GM19099 (cell line): ENCODE data around the gene FOXL3.

Experiments used
- POLR2A ChIP-seq: IDR thresholded peaks from 3 replicates; pipeline ENCODE4 v1.6.1; 2011; ENCODE audit warnings: low read depth; ENCODE audit not compliant: insufficient read length; ENCODE audit errors: extremely low read depth

FOXL3 gene

DNA sequence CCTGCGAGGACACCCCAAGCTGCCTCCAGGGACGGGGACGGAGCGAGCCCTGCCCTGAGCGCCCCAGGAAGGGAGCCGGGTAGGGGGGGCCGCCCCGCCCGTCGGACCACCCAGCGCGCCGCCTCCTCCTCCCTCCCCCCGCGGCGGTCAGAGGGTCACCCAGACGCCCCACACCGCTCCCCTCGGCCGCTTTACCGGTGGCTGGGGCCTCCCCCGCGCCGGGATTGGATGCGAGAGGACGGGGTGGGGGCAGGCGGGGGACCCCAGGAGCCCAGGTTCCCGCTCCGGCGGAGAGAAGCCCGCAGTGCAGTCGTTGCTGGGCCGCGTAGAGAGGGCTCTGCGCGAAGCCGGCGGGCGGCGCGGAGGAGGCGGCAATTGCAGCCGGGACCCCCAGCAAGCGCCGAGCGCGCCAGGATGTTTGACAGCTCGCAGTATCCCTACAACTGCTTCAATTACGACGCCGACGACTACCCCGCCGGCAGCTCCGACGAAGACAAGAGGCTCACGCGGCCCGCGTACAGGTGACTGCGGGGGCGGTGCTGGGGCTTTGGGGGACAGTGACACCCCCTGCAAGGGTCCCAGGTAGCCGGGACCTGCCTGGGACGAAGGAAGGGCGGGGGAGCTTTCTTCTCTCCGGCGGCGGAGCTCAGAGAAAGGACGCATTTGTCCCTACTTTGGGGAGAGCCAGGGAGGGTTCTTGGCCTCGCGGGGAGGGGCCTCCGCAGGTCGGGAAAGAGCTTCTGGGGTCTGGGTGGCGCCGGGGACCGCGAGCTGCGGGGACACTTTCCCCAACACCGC, at the start of gene FOXL3:
Gene FOXL3 (plus strand): TSS at position 415 of the 798 bp plus-strand sequence. CDS start 0 bp downstream, at position 415.
- TF ChIP-seq POLR2A, result no peak

- no peak for TF ChIP-seq POLR2A
These were observed 49.0 kb upstream of the FOXL3 start for GRCh38 chr7:240887-241421.

DNA sequence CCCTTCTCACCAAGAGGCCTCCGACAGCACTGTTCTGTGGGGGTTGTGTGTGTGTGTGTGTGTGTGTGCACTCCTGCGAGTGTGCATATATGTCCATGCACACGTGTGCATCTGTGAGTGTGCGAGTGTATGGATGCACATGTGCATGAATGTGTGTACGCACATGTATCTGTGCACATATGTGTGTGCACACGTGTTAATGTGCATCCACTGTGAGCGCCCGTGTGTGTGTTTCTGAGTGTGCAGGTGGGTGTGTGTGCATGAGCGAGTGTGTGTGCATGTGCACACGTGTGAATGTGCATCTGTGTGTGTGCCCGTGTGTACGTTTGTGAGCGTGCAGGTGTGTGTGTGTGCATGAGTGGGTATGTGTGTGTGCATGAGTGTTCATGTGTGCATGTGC, 48.5 kb upstream of the FOXL3 start:
- TF ChIP-seq POLR2A, result no peak

- no peak for TF ChIP-seq POLR2A
These were observed 45.0 kb upstream of the FOXL3 start for GRCh38 chr7:244974-245373.

- no peak for TF ChIP-seq POLR2A
These were observed 44.2 kb upstream of the FOXL3 start for GRCh38 chr7:245574-246295.

- no peak for TF ChIP-seq POLR2A
These were observed 43.5 kb upstream of the FOXL3 start for GRCh38 chr7:246451-246850.

- TF ChIP-seq POLR2A, result no peak
These were observed 42.8 kb upstream of the FOXL3 start for GRCh38 chr7:247181-247580.

DNA sequence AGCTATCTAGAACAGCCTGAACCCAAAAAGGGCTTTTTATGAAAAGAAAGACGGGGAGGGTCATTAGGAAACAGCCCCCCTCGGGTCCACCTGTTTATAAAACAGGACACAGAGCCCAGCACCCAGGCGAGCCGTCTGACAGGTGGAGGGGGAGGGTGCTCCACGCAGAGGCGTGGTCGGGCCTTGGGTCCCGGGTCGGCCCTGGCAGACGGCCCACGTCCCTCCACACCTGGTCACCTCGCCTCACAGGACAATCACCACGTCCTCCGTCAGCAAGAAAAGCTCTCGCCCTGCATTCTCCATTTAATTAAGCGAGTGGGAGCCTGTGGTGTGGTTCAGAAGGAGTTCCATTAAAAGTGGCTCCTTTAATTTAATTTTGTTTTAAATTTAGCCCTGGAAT, 42.3 kb upstream of the FOXL3 start:
- TF ChIP-seq POLR2A, result no peak

GRCh38 chr7:248732-249435, 41.1 kb upstream of the FOXL3 start:
- no peak for TF ChIP-seq POLR2A

- no peak for TF ChIP-seq POLR2A
These were observed 40.0 kb upstream of the FOXL3 start for GRCh38 chr7:249989-250388.

DNA sequence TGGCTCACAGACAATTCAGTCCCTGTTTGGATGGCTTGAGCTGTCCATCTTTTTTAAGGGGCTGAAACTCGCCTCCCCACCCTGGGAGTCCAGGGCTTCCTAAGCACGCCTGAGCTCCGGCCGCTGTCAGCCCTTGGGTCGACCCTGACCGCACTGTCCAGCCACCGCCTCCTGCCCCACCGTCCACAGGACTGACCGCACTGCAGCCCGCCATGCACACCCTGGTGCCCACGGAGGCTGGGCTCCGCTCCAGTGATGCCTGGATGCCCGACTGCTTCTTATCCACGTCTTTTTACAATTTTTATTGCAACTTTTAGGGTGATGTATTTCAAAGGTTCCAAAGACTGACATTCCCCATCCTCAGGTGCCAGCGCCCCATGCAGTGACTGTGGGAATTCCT, 39.4 kb upstream of the FOXL3 start:
- TF ChIP-seq POLR2A, result no peak

DNA sequence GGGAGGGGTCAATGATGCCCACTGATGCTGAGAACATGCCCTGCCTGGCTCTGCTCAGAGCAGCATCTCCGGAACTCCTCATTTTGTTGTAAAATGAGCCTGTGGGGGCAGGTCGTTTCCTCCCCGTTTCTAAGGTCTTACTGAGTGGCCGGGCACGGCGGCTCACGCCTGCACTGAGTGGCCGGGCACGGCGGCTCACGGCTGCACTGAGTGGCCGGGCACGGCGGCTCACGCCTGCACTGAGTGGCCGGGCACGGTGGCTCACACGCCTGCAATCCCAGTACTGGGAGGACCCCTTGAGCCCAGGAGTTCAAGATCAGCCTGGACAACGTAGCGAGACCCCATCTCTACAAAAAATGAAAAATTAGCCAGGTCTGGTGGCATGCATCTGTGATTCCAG, 39.0 kb upstream of the FOXL3 start:
- no peak for TF ChIP-seq POLR2A

GRCh38 chr7:251446-252175, 38.4 kb upstream of the FOXL3 start:
- TF ChIP-seq POLR2A, result no peak

- TF ChIP-seq POLR2A, result no peak
These were observed 37.6 kb upstream of the FOXL3 start for GRCh38 chr7:252216-252965.
